Omental fat pad (tissue), 4 donors: ENCODE results near the gene SRM. TPM values are rescaled to one million over a fixed set of nuclear protein-coding genes. Genes with fewer than 3 reads are reported as not detected.
A peak's percentile ranks its signal among the peaks of the same experiment; 100 is the strongest.
"Not testable (repeated sequence)": the region's sequence is repeated elsewhere in the genome, so short reads cannot be mapped to it uniquely, and the experiment has no call there.

Experiments used
- ATAC-seq: fragments of 150-250 bp; one replicate; pipeline ENCODE4 v1.9.1; 2016; ENCODE audit warnings: mild to moderate bottlenecking, moderate library complexity; ENCODE audit not compliant: low FRiP score
- DNase-seq: peaks from one replicate; pipeline ENCODE4 v3.0.0-alpha.2; 2019; ENCODE audit warnings: low spot score
- CTCF ChIP-seq, 3 donors: fragments of 450-650 bp; IDR thresholded peaks; one replicate each; pipeline ENCODE4 v1.5.1; 2016 to 2017; ENCODE audit warnings: antibody characterized with exemption in 3 of 3, mild to moderate bottlenecking in 3 of 3, moderate library complexity in 2 of 3
- total RNA-seq, 4 donors: library from RNA; depleted of rRNA; stranded (reverse); fragments of >200 nt; gene quantifications; one replicate each; pipeline ENCODE4 v1.1.0, GENCODE V29; 2016

Gene SRM
- total RNA-seq, 4 donors from 2014 or later = 37.5 to 143 (median 53.8) TPM

GRCh38 chr1:11025618-11026017 lies 34.2 kb downstream of the SRM start:
- DNase-seq (no peak), ATAC-seq (no peak)
- no peak for TF ChIP-seq CTCF (IDR thresholded peaks at IDR 0.05)

DNA sequence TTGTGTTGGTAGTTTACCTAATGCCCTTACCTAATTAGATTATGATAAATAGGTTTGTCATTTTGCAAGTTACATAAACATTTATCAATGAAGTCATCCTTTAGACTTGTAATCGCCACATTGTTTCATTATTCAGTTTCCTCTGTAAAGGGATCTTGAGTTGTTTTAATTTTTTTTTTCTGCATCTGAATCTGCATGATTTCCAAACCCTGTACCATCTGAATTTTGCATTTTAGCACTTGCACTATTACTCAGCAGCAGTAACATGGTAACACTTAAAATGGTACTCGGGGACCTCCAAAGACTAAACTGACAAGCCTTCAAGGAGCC lies 35.0 kb downstream of the SRM start:
- ATAC-seq = no peak
- DNase-seq = no peak
- no peak for TF ChIP-seq CTCF (IDR thresholded peaks at IDR 0.05)

- DNase-seq (no peak), ATAC-seq (no peak)
- no peak for TF ChIP-seq CTCF (IDR thresholded peaks at IDR 0.05)
Observed at GRCh38 chr1:11024154-11024873, 35.5 kb downstream of the SRM start.

DNA sequence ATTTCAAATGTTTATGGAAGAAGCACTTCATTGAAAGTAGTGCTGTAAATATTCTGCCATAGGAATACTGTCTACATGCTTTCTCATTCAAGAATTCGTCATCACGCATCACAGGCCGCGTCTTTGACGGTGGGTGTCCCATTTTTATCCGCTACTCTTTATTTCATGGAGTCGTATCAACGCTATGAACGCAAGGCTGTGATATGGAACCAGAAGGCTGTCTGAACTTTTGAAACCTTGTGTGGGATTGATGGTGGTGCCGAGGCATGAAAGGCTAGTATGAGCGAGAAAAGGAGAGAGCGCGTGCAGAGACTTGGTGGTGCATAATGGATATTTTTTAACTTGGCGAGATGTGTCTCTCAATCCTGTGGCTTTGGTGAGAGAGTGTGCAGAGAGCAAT lies 36.6 kb downstream of the SRM start:
- DNase-seq (no peak), ATAC-seq (no peak)
- no peak for TF ChIP-seq CTCF (IDR thresholded peaks at IDR 0.05)

- DNase-seq = no peak
- no peak for TF ChIP-seq CTCF (IDR thresholded peaks at IDR 0.05)
- no peak for ATAC-seq
Observed at GRCh38 chr1:11019971-11020370, 39.8 kb downstream of the SRM start.

- not testable (repeated sequence) for DNase-seq, ATAC-seq
Observed at GRCh38 chr1:11019358-11019757, 40.5 kb downstream of the SRM start.

GRCh38 chr1:11013160-11013531 lies 46.7 kb downstream of the SRM start:
- TF ChIP-seq CTCF (IDR thresholded peaks at IDR 0.05) = no peak
- peak; percentile 25 for ATAC-seq
- DNase-seq = no peak
